Omental fat pad (tissue), 4 donors: ENCODE data around the gene TYROBP. TPM values are rescaled to one million over a fixed set of nuclear protein-coding genes. Genes with fewer than 3 reads are reported as not detected.

ENCODE experiments used
- ATAC-seq: fragments of 150-250 bp; one replicate; pipeline ENCODE4 v1.9.1; 2016; ENCODE audit warnings: mild to moderate bottlenecking, moderate library complexity; ENCODE audit not compliant: low FRiP score
- DNase-seq: peaks from one replicate; pipeline ENCODE4 v3.0.0-alpha.2; 2019; ENCODE audit warnings: low spot score
- CTCF ChIP-seq, 3 donors: fragments of 450-650 bp; IDR thresholded peaks; one replicate each; pipeline ENCODE4 v1.5.1; 2016 to 2017; ENCODE audit warnings: antibody characterized with exemption in 3 of 3, mild to moderate bottlenecking in 3 of 3, moderate library complexity in 2 of 3
- total RNA-seq, 4 donors: library from RNA; depleted of rRNA; stranded (reverse); fragments of >200 nt; gene quantifications; one replicate each; pipeline ENCODE4 v1.1.0, GENCODE V29; 2016

TYROBP gene
- total RNA-seq, 4 donors from 2014 or later = 171 to 490 (median 280) TPM

- ATAC-seq = no peak
- no peak for DNase-seq
Measured at GRCh38 chr19:35943321-35944301, 35.5 kb upstream of the TYROBP start.

GRCh38 chr19:35942235-35942634 lies 34.1 kb upstream of the TYROBP start:
- DNase-seq (no peak), ATAC-seq (no peak)
- TF ChIP-seq CTCF (IDR thresholded peaks at IDR 0.05) = no peak

More at GRCh38 chr19:35943321-35944301, 35.5 kb upstream of the TYROBP start:
- no peak for TF ChIP-seq CTCF (IDR thresholded peaks at IDR 0.05)

GRCh38 chr19:35940839-35941238 lies 32.7 kb upstream of the TYROBP start:
- no peak for DNase-seq
- TF ChIP-seq CTCF (IDR thresholded peaks at IDR 0.05) = no peak
- no peak for ATAC-seq

GRCh38 chr19:35940078-35940775 lies 32.1 kb upstream of the TYROBP start:
- no peak for DNase-seq
- ATAC-seq = no peak
- no peak for TF ChIP-seq CTCF (IDR thresholded peaks at IDR 0.05)

- no peak for TF ChIP-seq CTCF (IDR thresholded peaks at IDR 0.05)
Measured at GRCh38 chr19:35939307-35940077, 31.4 kb upstream of the TYROBP start.

GRCh38 chr19:35938282-35939224 lies 30.5 kb upstream of the TYROBP start:
- TF ChIP-seq CTCF (IDR thresholded peaks at IDR 0.05) = no peak
- ATAC-seq = no peak
- no peak for DNase-seq

More at GRCh38 chr19:35939307-35940077, 31.4 kb upstream of the TYROBP start:
- ATAC-seq (no peak), DNase-seq (no peak)
